DOHH2 (cell line): ENCODE data around the gene KCTD11.

Experiments
- CTCF ChIP-seq: fragments of 200-600 bp; sonication (generic); IDR thresholded peaks from one replicate; pipeline ENCODE4 v1.5.1; 2014; ENCODE audit warnings: antibody characterized with exemption, mild to moderate bottlenecking, low read depth, low read length; ENCODE audit not compliant: poor library complexity, severe bottlenecking
- EZH2phosphoT487 ChIP-seq: fragments of 200-600 bp; sonication (generic); IDR thresholded peaks from 2 replicates; pipeline ENCODE4 v1.6.1; 2017; ENCODE audit warnings: borderline replicate concordance, mild to moderate bottlenecking, antibody characterized with exemption, low read length, moderate library complexity, mixed read lengths

DNA sequence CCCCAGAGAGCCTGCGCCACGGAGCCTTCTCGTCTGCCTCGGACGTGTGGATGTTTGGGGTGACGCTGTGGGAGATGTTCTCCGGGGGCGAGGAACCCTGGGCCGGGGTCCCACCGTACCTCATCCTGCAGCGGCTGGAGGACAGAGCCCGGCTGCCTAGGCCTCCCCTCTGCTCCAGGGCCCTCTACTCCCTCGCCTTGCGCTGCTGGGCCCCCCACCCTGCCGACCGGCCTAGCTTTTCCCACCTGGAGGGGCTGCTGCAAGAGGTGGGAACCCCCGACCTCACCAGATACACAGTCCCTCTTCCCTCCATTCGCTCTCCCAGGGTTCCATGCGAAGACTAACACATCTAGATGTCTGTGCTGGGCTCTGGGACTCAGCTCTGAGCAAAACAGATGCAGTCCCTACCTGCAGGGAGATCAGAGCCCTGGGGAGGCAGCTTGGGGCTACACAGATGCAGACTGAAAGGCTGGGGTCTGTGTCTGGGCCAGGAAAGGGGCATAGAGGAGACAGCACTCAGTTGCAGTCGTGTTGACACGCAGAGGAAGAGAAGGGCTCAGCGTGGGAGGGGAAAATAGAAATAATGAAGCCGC is 32.6 kb downstream of the KCTD11 start:
- TF ChIP-seq CTCF (no peak), EZH2phosphoT487 (no peak)
